GM12878 (cell line): ENCODE data around the gene TDP2. TPM values are rescaled to one million over a fixed set of nuclear protein-coding genes. Genes with fewer than 3 reads are reported as not detected.

Experiments
- BACH1 ChIP-seq: fragments of 450-650 bp; IDR thresholded peaks from 2 replicates; pipeline ENCODE4 v1.6.1; 2017; ENCODE audit warnings: mild to moderate bottlenecking, borderline replicate concordance
- ETV6 ChIP-seq, 2 experiments: fragments of 450-650 bp in 1 of 2; IDR thresholded peaks in 1 of 2; conservative IDR thresholded peaks in 1 of 2; 2 replicates each; pipeline ENCODE4 v1.6.1; 2014; ENCODE audit warnings: antibody characterized with exemption in 1 of 2, borderline replicate concordance in 1 of 2, low read depth in 1 of 2, mild to moderate bottlenecking in 1 of 2, moderate library complexity in 1 of 2
- FOXK2 ChIP-seq: fragments of 450-650 bp; IDR thresholded peaks from 2 replicates; pipeline ENCODE4 v1.6.1; 2017; ENCODE audit warnings: mild to moderate bottlenecking, moderate library complexity
- HDAC6 ChIP-seq: fragments of 200-600 bp; sonication (generic); IDR thresholded peaks from one replicate; pipeline ENCODE4 v1.8.0; 2017; ENCODE audit warnings: antibody characterized with exemption; ENCODE audit not compliant: unreplicated experiment
- HDGF ChIP-seq: fragments of 450-650 bp; IDR thresholded peaks from 2 replicates; pipeline ENCODE4 v1.6.1; 2016; ENCODE audit warnings: antibody characterized with exemption
- KLF5 ChIP-seq: fragments of 450-650 bp; IDR thresholded peaks from 2 replicates; pipeline ENCODE4 v1.6.1; 2014; ENCODE audit warnings: mild to moderate bottlenecking; ENCODE audit not compliant: partially characterized antibody
- NR2C2 ChIP-seq: IDR thresholded peaks from 2 replicates; pipeline ENCODE4 v1.6.1; 2011; ENCODE audit warnings: borderline replicate concordance, low read depth; ENCODE audit not compliant: control insufficient read depth, insufficient read length
- POLR2AphosphoS5 ChIP-seq: IDR thresholded peaks from 2 replicates; pipeline ENCODE4 v1.6.1; 2011; ENCODE audit warnings: mild to moderate bottlenecking, low read length, inconsistent platforms
- RAD21 ChIP-seq: IDR thresholded peaks from 2 replicates; pipeline ENCODE4 v1.6.1; 2011; ENCODE audit warnings: mild to moderate bottlenecking, low read depth, low read length, moderate library complexity; ENCODE audit not compliant: insufficient read depth
- SMAD1 ChIP-seq: fragments of 450-650 bp; IDR thresholded peaks from 2 replicates; pipeline ENCODE4 v1.6.1; 2018; ENCODE audit warnings: mild to moderate bottlenecking, low read depth; ENCODE audit not compliant: partially characterized antibody
- SUZ12 ChIP-seq: fragments of 200-600 bp; sonication (generic); IDR thresholded peaks from one replicate; pipeline ENCODE4 v1.6.1; 2018; ENCODE audit warnings: antibody characterized with exemption, mild to moderate bottlenecking; ENCODE audit not compliant: unreplicated experiment
- TBL1XR1 ChIP-seq: IDR thresholded peaks from 2 replicates; pipeline ENCODE4 v1.6.1; 2012; ENCODE audit warnings: low read depth, low read length, improper control_type of control experiment
- ZNF207 ChIP-seq: fragments of 450-650 bp; IDR thresholded peaks from 2 replicates; pipeline ENCODE4 v1.6.1; 2014; ENCODE audit warnings: antibody characterized with exemption, mild to moderate bottlenecking, borderline replicate concordance
- ZNF217 ChIP-seq: fragments of 450-650 bp; IDR thresholded peaks from 2 replicates; pipeline ENCODE4 v1.6.1; 2017; ENCODE audit warnings: antibody characterized with exemption, mild to moderate bottlenecking
- ZNF384 ChIP-seq: IDR thresholded peaks from 2 replicates; pipeline ENCODE4 v1.6.1; 2012; ENCODE audit warnings: low read depth, mild to moderate bottlenecking, low read length, improper control_type of control experiment, borderline replicate concordance
- polyA plus RNA-seq, 11 experiments: library from polyadenylated mRNA; depleted of rRNA in 4 of 11; unstranded in 6 of 11; stranded (reverse) in 5 of 11; fragments of >200 nt; fragmentation: Nextera tagmentation in 4 of 11; fragmentation: Illumina TruSeq in 1 of 11; extraction: Ambion mirVana in 4 of 11; extraction: Trizol in 1 of 11; gene quantifications; 1 replicate in 1 of 11; 2 replicates in 10 of 11; pipeline versions ENCODE4 v1.2.1 to v1.2.3, GENCODE V29; 2011 to 2016; ENCODE audit warnings: inconsistent platforms in 2 of 11, missing spikeins in 2 of 11, low read depth in 1 of 11
- total RNA-seq, 4 experiments: library from RNA; depleted of rRNA in 3 of 4; stranded (reverse); fragments of >200 nt in 3 of 4; fragmentation: Illumina TruSeq in 1 of 4; extraction: Trizol in 1 of 4; gene quantifications; 2 replicates each; pipeline versions ENCODE4 v1.2.1 to v1.2.3, GENCODE V29; 2013 to 2021
- TF ChIP-seq, protein P1 (sequence below): fragments of 450-650 bp; formaldehyde crosslinking; IDR thresholded peaks from 2 replicates; pipeline ENCODE4 v1.4.0; 2022; ENCODE audit warnings: mild to moderate bottlenecking, moderate library complexity
- TF ChIP-seq, protein P2 (sequence below): fragments of 450-650 bp; IDR thresholded peaks from 2 replicates; pipeline ENCODE4 v1.6.1; 2018; ENCODE audit warnings: borderline replicate concordance, mild to moderate bottlenecking; ENCODE audit not compliant: partially characterized antibody
- TF ChIP-seq, protein P3 (sequence below): fragments of 450-650 bp; IDR thresholded peaks from 2 replicates; pipeline ENCODE4 v1.6.1; 2016; ENCODE audit warnings: mild to moderate bottlenecking
- TF ChIP-seq, protein P4 (sequence below): fragments of 450-650 bp; conservative IDR thresholded peaks from 2 replicates; pipeline ENCODE4 v1.6.1; 2017; ENCODE audit warnings: mild to moderate bottlenecking, moderate library complexity
- TF ChIP-seq, protein P5 (sequence below): IDR thresholded peaks from 2 replicates; pipeline ENCODE4 v1.6.1; 2012; ENCODE audit warnings: low read depth, low read length, improper control_type of control experiment

Gene TDP2
- total and polyA plus RNA-seq, 10 of the 15 experiments (the other 5 are each of a cell fraction or from before 2014, with no cell fraction given), result 24.4 to 53.3 (median 38.8) TPM

DNA sequence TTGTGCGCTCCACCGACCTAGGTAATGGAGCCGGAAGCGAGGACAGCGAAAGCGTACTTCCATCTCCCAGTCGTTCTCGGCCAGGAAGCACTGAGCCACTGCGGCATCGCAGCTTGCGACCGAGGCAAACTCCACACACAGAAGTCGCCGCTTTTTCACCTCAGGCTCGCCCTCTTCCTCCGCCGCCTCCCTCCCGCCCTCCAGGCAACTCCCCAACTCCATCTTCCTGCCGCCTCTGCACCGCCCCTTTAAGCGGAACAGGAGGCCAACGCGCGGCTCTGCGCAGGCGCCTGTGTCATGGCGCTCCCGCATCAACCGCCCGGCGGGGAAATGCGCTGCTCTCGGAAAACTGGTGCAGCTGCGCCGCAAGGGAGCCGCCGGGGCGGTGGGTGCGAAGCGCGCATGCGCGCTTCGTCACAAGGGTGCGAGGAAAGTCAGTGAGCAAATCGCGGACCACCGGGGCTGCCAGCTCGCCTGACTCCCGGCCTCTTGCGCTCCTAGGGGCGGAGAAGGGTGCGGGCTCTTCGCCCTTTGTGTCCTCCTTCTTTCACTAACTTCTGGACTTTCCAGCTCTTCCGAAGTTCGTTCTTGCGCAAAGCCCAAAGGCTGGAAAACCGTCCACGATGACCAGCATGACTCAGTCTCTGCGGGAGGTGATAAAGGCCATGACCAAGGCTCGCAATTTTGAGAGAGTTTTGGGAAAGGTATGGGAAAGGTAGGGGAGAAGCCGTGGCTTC, at the start of gene TDP2, which contains the start of gene ACOT13 (continued):
- TF ChIP-seq, protein P1, sequence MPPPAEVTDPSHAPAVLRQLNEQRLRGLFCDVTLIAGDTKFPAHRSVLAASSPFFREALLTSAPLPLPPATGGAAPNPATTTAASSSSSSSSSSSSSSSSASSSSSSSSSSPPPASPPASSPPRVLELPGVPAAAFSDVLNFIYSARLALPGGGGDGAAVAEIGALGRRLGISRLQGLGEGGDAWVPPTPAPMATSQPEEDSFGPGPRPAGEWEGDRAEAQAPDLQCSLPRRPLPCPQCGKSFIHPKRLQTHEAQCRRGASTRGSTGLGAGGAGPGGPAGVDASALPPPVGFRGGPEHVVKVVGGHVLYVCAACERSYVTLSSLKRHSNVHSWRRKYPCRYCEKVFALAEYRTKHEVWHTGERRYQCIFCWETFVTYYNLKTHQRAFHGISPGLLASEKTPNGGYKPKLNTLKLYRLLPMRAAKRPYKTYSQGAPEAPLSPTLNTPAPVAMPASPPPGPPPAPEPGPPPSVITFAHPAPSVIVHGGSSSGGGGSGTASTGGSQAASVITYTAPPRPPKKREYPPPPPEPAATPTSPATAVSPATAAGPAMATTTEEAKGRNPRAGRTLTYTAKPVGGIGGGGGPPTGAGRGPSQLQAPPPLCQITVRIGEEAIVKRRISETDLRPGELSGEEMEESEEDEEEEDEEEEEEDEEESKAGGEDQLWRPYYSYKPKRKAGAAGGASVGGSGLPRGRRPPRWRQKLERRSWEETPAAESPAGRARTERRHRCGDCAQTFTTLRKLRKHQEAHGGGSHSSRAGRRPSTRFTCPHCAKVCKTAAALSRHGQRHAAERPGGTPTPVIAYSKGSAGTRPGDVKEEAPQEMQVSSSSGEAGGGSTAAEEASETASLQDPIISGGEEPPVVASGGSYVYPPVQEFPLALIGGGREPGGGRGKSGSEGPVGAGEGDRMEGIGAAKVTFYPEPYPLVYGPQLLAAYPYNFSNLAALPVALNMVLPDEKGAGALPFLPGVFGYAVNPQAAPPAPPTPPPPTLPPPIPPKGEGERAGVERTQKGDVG (CRISPR knock-in tag), result no peak
- TF ChIP-seq HDAC6 (peak; percentile 6), NR2C2 (no peak), TBL1XR1 (no peak), FOXK2 (peak; percentile 38), POLR2AphosphoS5 (peak; percentile 82), SUZ12 (no peak), ZNF207 (peak; percentile 32; the same call in 1 of the 2 replicates), RAD21 (peak; percentile 22; the same call in 1 of the 2 replicates), ZNF217 (no peak), KLF5 (no peak), ETV6 (conservative IDR thresholded peaks at IDR 0.05 in 1 of 2, IDR thresholded peaks at IDR 0.05 in 1 of 2; ENCODE audit: borderline replicate concordance in 1 of 2, low read depth in 1 of 2) (no peak), BACH1 (0 out of 2 replicates have a peak, but pooled peaks have one; percentile 43), SMAD1 (peak; percentile 23), ZNF384 (no peak), HDGF (peak; percentile 70)
- TF ChIP-seq, protein P2, sequence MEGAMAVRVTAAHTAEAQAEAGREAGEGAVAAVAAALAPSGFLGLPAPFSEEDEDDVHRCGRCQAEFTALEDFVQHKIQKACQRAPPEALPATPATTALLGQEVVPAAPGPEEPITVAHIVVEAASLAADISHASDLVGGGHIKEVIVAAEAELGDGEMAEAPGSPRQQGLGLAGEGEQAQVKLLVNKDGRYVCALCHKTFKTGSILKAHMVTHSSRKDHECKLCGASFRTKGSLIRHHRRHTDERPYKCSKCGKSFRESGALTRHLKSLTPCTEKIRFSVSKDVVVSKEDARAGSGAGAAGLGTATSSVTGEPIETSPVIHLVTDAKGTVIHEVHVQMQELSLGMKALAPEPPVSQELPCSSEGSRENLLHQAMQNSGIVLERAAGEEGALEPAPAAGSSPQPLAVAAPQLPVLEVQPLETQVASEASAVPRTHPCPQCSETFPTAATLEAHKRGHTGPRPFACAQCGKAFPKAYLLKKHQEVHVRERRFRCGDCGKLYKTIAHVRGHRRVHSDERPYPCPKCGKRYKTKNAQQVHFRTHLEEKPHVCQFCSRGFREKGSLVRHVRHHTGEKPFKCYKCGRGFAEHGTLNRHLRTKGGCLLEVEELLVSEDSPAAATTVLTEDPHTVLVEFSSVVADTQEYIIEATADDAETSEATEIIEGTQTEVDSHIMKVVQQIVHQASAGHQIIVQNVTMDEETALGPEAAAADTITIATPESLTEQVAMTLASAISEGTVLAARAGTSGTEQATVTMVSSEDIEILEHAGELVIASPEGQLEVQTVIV, result peak; percentile 66
- TF ChIP-seq, protein P3, sequence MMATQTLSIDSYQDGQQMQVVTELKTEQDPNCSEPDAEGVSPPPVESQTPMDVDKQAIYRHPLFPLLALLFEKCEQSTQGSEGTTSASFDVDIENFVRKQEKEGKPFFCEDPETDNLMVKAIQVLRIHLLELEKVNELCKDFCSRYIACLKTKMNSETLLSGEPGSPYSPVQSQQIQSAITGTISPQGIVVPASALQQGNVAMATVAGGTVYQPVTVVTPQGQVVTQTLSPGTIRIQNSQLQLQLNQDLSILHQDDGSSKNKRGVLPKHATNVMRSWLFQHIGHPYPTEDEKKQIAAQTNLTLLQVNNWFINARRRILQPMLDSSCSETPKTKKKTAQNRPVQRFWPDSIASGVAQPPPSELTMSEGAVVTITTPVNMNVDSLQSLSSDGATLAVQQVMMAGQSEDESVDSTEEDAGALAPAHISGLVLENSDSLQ, result peak; percentile 27; the same call in 1 of the 2 replicates
- TF ChIP-seq, protein P4, sequence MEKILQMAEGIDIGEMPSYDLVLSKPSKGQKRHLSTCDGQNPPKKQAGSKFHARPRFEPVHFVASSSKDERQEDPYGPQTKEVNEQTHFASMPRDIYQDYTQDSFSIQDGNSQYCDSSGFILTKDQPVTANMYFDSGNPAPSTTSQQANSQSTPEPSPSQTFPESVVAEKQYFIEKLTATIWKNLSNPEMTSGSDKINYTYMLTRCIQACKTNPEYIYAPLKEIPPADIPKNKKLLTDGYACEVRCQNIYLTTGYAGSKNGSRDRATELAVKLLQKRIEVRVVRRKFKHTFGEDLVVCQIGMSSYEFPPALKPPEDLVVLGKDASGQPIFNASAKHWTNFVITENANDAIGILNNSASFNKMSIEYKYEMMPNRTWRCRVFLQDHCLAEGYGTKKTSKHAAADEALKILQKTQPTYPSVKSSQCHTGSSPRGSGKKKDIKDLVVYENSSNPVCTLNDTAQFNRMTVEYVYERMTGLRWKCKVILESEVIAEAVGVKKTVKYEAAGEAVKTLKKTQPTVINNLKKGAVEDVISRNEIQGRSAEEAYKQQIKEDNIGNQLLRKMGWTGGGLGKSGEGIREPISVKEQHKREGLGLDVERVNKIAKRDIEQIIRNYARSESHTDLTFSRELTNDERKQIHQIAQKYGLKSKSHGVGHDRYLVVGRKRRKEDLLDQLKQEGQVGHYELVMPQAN, result 0 out of 2 replicates have a peak, but pooled peaks have one; percentile 42
- TF ChIP-seq, protein P5, sequence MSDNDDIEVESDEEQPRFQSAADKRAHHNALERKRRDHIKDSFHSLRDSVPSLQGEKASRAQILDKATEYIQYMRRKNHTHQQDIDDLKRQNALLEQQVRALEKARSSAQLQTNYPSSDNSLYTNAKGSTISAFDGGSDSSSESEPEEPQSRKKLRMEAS, result 0 out of 2 replicates have a peak, but pooled peaks have one; percentile 57
